Omental fat pad (tissue), 4 donors: Measurements from ENCODE around the gene IFI27L2. TPM values are rescaled to one million over a fixed set of nuclear protein-coding genes. Genes with fewer than 3 reads are reported as not detected.

ENCODE experiments used
- ATAC-seq: fragments of 150-250 bp; one replicate; pipeline ENCODE4 v1.9.1; 2016; ENCODE audit warnings: mild to moderate bottlenecking, moderate library complexity; ENCODE audit not compliant: low FRiP score
- DNase-seq: peaks from one replicate; pipeline ENCODE4 v3.0.0-alpha.2; 2019; ENCODE audit warnings: low spot score
- total RNA-seq, 4 donors: library from RNA; depleted of rRNA; stranded (reverse); fragments of >200 nt; gene quantifications; one replicate each; pipeline ENCODE4 v1.1.0, GENCODE V29; 2016
- TF ChIP-seq, protein P1 (sequence below), 3 donors: fragments of 450-650 bp; IDR thresholded peaks; one replicate each; pipeline ENCODE4 v1.5.1; 2016 to 2017; ENCODE audit warnings: antibody characterized with exemption in 3 of 3, mild to moderate bottlenecking in 3 of 3, moderate library complexity in 2 of 3

The IFI27L2 gene
- total RNA-seq, 4 donors from 2014 or later: 43.2 to 109 (median 47.7) TPM

GRCh38 chr14:94129758-94130414 lies 482 bp upstream of the IFI27L2 start:
- DNase-seq (no peak), ATAC-seq (peak; percentile 49)
- TF ChIP-seq, protein P1, sequence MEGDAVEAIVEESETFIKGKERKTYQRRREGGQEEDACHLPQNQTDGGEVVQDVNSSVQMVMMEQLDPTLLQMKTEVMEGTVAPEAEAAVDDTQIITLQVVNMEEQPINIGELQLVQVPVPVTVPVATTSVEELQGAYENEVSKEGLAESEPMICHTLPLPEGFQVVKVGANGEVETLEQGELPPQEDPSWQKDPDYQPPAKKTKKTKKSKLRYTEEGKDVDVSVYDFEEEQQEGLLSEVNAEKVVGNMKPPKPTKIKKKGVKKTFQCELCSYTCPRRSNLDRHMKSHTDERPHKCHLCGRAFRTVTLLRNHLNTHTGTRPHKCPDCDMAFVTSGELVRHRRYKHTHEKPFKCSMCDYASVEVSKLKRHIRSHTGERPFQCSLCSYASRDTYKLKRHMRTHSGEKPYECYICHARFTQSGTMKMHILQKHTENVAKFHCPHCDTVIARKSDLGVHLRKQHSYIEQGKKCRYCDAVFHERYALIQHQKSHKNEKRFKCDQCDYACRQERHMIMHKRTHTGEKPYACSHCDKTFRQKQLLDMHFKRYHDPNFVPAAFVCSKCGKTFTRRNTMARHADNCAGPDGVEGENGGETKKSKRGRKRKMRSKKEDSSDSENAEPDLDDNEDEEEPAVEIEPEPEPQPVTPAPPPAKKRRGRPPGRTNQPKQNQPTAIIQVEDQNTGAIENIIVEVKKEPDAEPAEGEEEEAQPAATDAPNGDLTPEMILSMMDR (IDR thresholded peaks at IDR 0.05): no peak

DNA sequence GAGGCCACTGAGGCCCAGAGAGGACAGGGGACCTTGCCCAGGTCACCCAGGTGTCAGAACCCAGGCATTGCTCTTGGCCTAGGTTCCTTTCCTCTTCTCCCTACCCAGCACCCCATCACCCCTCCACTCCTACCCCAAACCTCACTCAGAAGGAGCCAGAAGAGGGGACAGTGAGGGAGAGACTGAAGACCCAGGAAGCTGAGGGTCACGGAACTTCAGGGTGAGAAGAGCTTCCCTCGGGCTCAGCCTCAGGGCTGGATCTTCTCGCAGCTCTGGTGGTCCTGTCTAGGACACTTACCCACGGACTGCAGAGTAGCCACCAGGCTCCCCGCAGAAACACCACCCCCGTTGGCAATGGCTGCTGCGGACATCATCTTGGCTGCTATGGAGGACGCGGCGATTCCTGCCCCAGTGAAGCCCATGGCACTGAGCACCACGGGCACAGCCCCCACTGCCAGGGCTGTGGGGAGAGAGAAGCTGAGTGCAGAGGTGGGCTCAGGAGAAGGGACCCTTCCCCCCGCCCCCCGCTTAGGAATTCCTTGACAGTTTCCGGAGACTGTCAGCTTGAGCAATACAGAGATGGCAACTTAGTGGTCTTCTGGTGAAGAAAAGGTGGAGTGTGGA lies 1.1 kb downstream of the IFI27L2 start:
- TF ChIP-seq, protein P1 (IDR thresholded peaks at IDR 0.05): no peak
- no peak for ATAC-seq
- DNase-seq: no peak

- TF ChIP-seq, protein P1 (IDR thresholded peaks at IDR 0.05): no peak
- ATAC-seq: no peak
- no peak for DNase-seq
Measured at GRCh38 chr14:94127330-94127729, 2.1 kb downstream of the IFI27L2 start.

GRCh38 chr14:94126800-94127199 lies 2.6 kb downstream of the IFI27L2 start:
- TF ChIP-seq, protein P1 (IDR thresholded peaks at IDR 0.05): no peak
- ATAC-seq: no peak

DNA sequence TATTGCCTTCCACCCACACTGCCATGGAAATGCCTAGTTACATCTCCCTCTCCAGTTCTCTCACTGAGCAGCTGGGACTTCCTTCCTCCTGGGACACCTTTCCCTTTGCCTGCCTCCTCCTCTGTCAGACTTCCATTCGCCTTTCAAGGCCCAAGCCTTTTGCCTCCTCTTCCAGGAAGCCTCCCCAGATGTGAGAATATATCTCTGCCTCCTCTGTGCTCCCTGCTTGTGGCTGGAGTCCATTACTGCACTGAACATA lies 3.1 kb downstream of the IFI27L2 start:
- ATAC-seq: no peak
- TF ChIP-seq, protein P1 (IDR thresholded peaks at IDR 0.05): no peak

More at GRCh38 chr14:94126800-94127199, 2.6 kb downstream of the IFI27L2 start:
- DNase-seq: no peak

GRCh38 chr14:94125659-94126418 lies 3.6 kb downstream of the IFI27L2 start:
- TF ChIP-seq, protein P1 (IDR thresholded peaks at IDR 0.05): no peak
- DNase-seq: peak; percentile 16
- ATAC-seq: no peak

More for the DNA sequence above, 3.1 kb downstream of the IFI27L2 start:
- DNase-seq: no peak
